Measurements from ENCODE around the gene NUDT12. TPM values are rescaled to one million over a fixed set of nuclear protein-coding genes. Genes with fewer than 3 reads are reported as not detected.

NUDT12 gene
- total RNA-seq, 3 donors from 2014 or later, result 13.7 to 26.3 (median 22.1) TPM

GRCh38 chr5:103569313-103570060, 6.9 kb upstream of the NUDT12 start:
- ATAC-seq (no peak), DNase-seq (no peak)
- H3K9me3 ChIP-seq, result no peaks in the 10 kb centered on the region
- TF ChIP-seq CTCF (IDR thresholded peaks at IDR 0.05), result no peak
- no peak overlapping the region for H3K4me3 ChIP-seq
- intact Hi-C loops (cut with DNase I, micrococcal nuclease), result no loop called here
- H3K36me3 ChIP-seq (ENCODE audit: low read depth), result no peaks in the 10 kb centered on the region
- H3K4me1 ChIP-seq (ENCODE audit: low read depth), result peaks cover 6% of the 10 kb centered on the region

- TF ChIP-seq CTCF (IDR thresholded peaks at IDR 0.05), result no peak
- no peaks in the 10 kb centered on the region for H3K9me3 ChIP-seq
- H3K4me1 ChIP-seq (ENCODE audit: low read depth), result peaks cover 12% of the 10 kb centered on the region
- no peak overlapping the region for H3K4me3 ChIP-seq
- intact Hi-C loops (cut with DNase I, micrococcal nuclease), result no loop called here
- no peaks in the 10 kb centered on the region for H3K36me3 ChIP-seq (ENCODE audit: low read depth)
- ATAC-seq (peak; percentile 53), DNase-seq (no peak)
Measured at GRCh38 chr5:103565719-103566118, 3.1 kb upstream of the NUDT12 start.

GRCh38 chr5:103561685-103562452, 720 bp downstream of the NUDT12 start:
- ATAC-seq (peak; percentile 63), DNase-seq (peak in 1 of 3 donors; percentile 42)
- Histone ChIP-seq H3K9me3 (no peaks in the 10 kb centered on the region), H3K4me3 (peak overlapping the region; percentile 38), H3K4me1 (ENCODE audit: low read depth) (peaks cover 12% of the 10 kb centered on the region), H3K36me3 (ENCODE audit: low read depth) (no peaks in the 10 kb centered on the region)
- no peak for TF ChIP-seq CTCF (IDR thresholded peaks at IDR 0.05)
- intact Hi-C loops (cut with DNase I, micrococcal nuclease), result no loop called here

DNA sequence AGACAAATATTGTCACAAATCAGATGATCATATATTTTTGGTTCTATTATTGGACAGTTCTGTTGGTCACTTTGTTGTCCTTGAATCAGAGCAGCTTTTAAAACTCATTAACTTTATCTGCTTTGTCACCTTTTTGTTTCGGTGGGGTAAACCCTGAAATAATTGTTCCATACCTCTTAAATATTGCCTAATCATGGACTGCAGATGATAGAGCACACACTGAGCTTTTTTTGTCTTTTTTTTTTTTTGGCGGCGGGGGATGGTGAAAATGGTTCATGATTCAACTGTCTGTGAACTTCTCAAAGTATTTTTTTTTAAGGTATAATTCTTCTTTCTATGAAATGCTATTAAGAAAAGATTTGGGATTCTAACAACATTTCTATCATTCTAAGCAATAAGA, 1.8 kb downstream of the NUDT12 start:
- no peaks in the 10 kb centered on the region for H3K36me3 ChIP-seq (ENCODE audit: low read depth)
- no peak for TF ChIP-seq CTCF (IDR thresholded peaks at IDR 0.05)
- no peak overlapping the region for H3K4me3 ChIP-seq
- no peak for ATAC-seq
- intact Hi-C loops (cut with DNase I, micrococcal nuclease), result no loop called here
- no peaks in the 10 kb centered on the region for H3K9me3 ChIP-seq
- H3K4me1 ChIP-seq (ENCODE audit: low read depth), result peaks cover 12% of the 10 kb centered on the region
- DNase-seq, result no peak

- Histone ChIP-seq H3K4me1 (ENCODE audit: low read depth) (no peaks in the 10 kb centered on the region), H3K36me3 (ENCODE audit: low read depth) (no peaks in the 10 kb centered on the region), H3K9me3 (no peaks in the 10 kb centered on the region), H3K4me3 (no peak overlapping the region)
- ATAC-seq, result no peak
- no peak for DNase-seq
- no peak for TF ChIP-seq CTCF (IDR thresholded peaks at IDR 0.05)
- intact Hi-C loops (cut with DNase I, micrococcal nuclease), result no loop called here
Measured at GRCh38 chr5:103546858-103547257, 15.7 kb downstream of the NUDT12 start.
